Activated gamma-delta T cell (primary cell): Measurements from ENCODE around the gene KCNN3.

ENCODE experiments used
- DNase-seq: peaks from one replicate; lab custom pipeline; 2025; lab: John Stamatoyannopoulos, UW

KCNN3 gene

DNA sequence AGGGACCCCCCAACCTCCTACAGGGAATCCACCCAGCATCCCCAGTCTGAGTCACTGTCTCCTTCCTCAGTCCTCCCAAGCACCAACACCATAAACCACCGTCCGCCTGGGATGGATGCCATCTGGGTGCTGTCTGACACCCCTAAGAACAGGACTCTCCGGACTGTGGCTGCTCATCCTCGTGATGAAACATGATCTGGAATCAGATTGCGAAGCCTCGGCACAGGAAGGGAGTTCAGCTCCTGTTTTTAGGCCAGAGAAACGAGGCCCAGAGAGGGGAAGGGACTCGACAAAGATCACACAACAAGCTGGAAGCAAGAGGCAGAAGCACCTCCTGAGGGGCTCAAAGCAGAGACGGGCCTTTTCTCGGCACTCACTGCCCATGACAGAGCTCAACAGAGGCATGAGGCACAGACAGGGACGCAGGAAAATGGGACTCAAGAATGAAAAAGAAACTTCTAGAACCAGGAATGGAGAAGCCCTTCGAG, 8.4 kb downstream of the KCNN3 start:
- no peak for DNase-seq

DNA sequence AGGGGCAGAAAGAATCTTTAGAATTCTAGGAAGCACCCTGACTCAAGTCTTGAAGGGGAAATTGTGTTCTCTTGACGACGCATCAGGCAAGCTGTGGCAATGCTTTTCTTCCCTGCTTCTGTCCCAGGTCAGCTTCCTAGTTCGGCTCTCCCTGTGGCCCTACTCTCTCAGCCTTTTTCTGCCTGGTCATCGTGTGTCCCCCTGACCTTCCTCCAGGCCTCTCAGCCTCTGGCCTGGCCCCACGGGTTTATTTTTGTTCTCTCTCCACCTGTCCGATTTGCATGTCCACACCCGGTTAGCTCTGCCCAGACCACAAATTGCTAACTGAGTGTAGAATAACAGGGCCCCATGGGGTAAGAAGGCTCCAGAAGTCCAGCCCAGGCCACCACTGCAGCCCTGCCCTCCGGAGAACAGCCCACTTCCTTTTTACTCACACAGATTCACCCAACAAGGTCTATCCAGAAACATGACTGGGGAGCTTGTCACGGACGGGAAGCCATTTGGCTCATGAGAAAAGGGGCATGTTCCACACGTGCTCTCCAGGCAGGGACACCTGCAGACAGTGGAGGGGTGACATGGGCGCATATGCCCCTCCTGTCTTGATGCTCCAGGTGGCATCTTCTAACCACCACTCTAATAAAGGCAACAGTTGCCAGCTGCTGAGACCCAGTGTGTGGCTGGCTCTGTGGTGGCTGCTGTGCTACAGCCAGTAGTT, 9.8 kb downstream of the KCNN3 start:
- DNase-seq, result no peak

DNA sequence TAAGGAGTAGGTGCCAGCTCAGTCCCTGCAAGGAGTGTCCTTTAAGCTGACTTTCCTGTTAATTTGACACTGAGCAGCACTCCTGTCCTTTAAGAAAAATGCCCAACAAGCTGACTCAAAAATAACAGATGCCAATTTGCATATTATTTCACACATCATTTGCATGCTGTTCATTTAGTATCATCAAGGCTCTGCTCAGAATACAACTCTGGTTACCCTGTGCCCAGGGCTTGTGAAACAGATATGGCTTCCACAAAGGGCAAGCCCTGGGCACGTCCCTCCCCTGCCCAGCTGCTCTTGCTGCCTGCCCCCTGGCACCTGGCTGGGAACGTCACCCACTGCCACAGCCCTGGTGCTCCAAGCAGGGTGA, 10.3 kb downstream of the KCNN3 start:
- no peak for DNase-seq

DNA sequence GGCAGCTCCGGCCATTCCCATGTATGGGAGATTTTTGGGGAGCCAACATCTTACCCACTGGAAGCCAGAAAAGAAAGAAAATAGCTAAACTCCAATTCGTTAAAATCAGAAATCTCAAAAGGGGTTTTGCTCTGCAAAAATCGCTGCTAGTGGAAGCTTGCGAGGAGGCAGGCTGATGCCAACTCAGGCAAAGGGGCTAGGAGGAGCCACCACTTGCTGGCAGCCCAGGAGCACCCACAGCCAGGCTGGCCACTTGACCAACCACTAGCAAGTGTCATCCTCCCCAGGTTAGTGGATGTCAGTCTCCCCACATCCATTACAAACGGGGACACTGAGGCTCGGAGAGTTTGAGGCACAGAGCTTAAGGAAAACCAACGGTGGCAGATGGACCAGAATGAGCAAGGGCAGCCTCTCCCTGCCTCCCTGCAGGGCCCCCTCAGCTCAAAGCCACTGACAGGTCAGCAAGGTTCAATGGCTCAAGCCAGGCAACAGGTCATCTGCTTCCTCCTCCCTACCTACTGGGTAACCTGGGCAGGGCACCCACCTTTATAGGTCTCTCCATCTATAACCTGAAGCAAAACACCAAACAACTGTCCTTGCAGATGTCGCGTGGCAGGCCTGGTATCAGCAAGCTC, 10.8 kb downstream of the KCNN3 start:
- DNase-seq, result no peak

DNA sequence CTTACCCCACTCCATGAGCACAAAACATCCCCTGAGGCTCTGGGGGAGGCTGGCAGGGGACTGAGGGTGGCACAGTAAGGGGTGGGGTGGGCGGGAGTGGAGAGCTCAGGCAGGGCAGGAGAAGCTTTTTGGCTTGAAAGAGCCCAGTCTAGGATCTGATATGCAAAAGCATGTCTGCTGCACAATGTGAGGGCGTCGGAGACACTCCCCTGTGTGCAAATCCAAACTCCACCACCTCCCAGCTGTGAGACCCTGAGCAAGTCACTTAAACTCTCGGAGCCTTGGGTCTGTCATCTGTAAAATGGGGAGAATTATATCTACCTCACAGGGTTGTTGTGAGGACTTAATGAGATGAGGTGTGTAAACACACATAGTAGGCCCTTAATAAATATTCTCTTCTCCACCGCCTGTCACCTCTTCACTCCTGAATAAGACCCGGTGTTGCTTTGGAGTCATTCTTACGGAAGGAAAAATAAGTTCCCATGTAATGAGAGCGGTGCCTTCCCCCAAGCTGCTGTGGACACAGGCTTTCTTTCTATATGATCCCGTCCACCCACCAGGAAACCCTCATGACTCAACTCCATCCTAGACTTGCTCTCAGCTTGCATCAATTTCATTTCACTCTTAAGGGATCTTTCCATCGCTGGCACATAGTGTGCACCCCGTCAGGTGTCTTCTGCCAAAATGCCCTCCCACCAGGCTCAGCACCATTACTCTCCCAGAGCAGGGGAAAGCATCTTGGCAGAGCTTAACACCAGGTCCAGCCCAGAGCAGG, 12.5 kb downstream of the KCNN3 start:
- no peak for DNase-seq

DNA sequence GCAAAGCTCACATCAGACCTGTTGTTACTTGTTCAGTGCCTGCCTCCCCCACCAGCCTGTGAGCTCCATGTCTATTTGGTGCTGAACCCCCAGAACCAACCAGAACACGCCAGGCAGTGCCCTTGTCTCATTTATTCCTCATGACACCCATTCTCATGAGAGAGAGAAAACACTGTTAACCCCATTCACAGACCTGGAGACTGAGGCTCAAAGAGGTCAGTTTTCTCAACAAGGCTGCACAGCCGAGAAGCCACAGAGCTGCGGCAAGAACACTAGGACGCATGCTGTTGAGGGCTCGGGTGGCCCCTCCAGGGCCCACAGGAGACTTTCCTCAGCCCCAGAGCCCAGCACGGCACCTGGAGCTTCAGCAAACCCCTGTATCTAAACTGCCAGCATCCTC, 13.1 kb downstream of the KCNN3 start:
- no peak for DNase-seq

DNA sequence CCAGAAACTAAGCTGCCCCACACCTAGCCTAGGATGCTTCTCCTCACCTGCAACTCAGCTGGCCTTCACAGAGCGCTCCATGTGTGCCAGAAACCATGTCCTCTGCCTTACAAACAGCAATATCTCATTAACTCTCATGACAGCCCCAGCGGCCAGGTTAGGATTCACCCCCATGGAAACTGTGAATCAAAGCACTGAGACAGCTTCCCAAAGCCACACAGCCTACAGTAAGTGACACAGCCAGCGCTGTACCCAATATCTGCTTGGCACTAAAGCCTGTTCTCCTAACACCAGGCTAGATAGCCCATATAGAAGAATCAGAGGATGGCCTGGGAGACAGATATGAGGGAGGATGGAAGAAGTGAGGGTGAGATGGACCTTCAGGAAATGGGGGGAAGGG, 13.5 kb downstream of the KCNN3 start:
- no peak for DNase-seq

DNA sequence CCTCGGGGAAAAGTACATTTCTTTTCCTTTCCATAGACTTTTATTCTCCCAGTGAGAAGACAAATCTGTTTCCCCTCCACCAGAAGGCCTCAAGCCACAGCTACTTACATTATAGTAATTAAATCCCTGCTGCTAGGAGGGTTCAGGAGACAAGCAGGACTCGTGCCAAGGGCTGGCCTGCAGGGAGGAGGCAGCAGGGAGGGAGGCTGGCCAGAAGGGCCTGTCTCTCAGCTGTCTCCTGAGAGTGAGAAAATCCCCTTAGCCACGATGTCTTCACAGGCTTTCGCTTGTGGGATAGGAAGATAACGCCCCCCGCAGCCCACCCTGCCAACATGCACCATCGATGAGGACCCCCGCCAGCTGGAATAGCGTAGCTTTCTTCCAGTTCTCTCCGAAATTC, 14.0 kb downstream of the KCNN3 start:
- DNase-seq, result no peak

DNA sequence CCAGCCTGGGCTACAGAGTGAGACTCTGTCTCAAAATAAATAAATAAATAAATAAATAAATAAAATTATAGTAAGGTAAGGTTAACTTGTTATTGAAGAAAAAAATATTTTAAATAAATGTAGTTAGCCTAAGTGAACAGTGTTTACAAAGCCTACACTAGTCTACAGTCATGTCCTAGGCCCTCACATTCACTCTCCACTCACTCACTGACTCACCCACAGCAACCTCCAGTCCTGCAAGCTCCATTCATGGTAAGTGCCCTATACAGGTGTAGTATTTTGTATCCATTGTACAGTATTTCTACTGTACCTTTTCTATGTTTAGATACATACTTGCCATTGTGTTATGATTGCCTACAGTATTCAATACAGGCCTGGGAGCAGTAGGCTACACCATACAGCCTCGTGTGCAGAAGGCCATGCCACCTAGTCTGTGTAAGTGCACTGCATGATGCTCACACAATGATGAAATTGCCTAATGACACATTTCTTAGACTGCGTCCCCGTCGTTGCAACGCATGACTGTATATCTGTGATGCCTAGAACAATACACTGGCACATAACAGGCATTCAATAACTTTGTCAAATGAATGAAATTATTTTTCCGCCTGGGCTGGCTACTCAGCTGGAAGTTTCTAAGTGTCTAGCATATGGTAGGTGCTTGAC, 14.8 kb downstream of the KCNN3 start:
- no peak for DNase-seq

DNA sequence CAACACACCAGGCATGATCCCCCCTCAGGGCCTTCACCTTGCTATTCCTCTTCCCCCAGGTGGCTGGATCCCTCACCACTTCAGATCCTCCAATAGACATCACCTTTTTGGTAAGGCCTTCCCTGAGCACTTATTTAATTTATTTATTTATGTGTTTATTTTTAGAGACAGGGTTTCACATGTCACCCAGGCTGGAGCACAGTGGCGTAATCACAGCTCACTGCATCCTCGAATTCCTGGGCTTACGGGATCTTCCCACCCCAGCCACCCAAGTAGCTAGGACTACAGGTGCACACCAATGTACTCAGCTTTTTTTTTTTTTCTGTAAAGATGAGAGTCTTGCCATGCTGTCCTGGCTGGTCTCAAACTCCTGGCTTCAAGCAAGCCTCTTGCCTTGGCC, 17.2 kb downstream of the KCNN3 start:
- DNase-seq, result no peak

DNA sequence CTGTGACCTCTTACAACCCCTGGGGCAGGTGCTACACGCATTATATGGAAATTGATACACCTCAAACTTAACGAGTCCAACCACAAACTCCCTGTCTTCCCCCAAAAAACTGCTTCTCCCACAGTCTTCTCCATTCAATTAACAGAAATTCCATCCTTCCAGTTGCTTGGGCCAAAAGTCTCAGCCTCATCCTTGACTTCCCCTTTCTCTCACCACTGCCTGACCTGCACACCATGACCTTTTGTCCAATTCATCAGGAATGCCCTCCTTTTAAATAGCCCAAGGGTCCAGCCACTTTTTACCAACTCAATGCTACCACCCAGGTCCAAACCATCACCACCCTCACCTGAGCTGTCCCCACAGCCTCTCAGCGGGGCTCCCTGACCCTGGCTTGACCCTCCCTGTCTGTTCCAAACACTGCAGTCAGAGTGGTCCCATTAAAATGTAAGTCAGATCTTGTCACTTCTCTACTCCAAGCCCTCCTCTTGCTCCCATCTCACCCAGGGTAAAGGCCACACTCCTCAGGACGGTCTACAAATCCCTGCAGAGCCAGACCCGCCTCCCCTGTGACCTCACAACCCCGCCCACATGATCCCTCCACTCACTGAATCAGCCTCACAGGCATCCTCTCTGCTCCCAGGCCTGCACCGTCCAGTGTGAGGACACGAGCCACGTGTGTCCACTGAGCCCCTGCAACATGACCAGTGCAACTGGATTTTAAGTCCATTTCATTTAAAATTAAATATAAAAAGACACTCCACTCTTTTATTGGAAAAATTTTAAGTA, 18.5 kb downstream of the KCNN3 start:
- no peak for DNase-seq

DNA sequence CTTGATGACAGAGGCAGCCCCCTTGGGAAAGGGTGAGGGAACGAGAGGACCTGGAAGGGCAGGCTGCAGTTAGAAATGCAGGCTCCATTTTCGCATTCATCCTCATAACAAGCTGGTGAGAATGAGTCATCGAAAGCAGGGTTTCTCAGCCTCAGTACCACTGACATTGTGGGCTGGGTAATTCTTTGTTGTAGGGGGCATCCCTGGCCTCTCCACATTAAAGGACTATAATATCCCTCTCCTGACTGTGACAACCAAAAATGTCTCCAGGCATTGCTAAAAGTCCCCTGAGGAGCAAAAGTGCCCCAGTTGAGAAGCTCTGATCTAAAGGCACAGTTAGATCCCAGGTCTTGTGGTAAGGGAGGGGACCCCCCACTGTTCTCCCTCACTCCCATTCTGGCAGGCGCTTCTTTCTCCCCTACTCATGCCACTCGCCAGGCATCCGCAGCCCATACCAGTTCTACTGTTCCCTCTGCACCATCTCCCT, 20.4 kb downstream of the KCNN3 start:
- no peak for DNase-seq

DNA sequence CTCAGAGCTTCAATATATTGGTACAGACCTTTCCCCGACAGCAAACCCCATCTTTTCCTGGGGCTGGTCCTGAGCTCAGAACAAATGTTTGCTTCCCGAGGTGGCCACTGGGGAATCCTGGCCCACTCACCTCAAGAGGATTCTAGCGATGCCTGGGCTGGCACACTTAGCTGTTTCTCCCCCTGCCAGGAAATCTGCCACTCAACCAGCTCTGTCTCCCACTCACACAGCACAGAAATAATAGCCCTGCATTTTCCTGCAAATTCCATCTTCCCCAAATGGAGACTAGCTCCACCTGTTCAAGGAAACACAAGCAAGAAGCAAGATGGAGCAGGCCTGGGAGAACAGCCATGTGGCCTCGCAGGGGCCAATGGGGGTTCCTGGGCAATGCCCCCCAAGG, 21.1 kb downstream of the KCNN3 start:
- no peak for DNase-seq

DNA sequence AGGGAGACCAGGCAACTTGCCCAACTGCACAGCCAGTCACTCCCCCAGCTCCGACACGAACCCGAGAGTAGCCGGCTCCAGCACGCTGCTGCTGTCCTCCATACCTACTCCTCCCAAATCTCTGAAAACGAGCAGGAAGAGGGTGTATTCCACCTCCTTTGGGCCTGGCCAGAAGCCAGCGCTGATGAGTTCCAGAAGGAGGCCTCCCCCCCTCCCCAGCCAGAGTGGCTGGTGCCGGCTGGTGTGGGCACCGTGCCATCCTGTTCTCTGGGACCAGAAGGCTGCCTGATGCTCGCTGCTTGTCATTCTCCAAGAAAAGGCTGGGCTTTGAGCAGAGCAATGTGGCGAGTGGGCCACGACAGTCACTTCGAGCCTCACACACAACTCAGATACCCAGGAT, 22.2 kb downstream of the KCNN3 start:
- no peak for DNase-seq

DNA sequence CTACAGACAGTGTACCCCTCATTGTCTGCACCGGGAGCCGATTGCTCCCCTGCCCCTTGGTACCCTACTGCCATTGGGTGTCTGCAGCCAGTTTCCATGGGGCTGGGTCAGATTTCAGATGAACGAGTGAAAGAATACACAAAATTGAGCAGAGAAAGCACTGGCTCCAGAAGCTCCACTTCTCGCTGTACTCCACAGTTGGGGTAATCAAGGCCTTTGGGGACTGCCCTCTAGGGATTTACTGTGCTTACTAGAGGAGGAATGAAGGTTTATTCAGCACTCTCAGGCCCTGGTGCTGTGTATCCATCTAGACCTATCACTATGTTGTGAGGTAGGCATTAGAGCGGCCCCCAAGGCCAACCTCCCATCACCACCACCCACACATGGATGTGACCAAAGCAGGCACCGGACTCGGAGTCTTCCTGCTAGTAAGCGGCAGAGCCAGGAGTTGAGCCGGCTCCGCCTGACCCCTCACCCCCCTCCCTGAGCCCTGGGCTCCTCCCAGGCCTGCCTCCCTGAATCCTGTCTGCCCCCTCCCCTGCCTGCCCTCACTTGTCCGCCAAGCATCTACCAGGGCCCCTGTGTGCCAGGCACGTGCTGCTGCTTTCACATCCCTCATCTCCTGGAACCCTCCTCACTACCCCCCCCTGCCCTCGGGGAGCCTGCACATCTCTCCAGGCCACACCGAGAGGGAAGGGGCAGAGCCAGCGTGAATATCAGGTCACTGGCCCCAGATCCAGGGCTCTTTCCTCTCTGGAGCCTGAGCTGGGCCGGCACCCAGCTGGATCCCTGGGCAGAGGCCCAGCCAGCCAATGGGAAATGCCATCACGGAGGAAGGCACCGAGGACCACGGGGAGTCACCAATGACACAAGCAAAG, 23.3 kb downstream of the KCNN3 start:
- no peak for DNase-seq

DNA sequence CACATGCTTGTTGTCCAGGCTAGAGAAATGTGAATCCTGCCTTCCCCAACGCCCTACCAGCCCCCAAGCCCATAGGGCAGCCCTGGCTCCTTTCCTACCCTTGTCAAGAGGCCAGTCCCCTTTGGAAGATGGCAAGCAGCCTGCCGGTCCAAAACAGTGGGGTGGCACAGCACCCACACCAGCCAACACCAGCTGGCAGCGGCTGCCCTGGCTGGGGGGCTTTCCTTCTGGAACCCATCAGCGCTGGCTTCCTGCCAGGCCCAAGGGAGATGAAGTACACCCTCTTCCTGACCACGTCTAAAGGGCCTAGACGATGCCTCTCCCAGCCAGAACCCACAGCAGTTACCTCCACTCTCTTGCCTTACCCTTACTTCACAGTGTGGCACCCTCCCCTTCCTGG, 24.2 kb downstream of the KCNN3 start:
- no peak for DNase-seq

DNA sequence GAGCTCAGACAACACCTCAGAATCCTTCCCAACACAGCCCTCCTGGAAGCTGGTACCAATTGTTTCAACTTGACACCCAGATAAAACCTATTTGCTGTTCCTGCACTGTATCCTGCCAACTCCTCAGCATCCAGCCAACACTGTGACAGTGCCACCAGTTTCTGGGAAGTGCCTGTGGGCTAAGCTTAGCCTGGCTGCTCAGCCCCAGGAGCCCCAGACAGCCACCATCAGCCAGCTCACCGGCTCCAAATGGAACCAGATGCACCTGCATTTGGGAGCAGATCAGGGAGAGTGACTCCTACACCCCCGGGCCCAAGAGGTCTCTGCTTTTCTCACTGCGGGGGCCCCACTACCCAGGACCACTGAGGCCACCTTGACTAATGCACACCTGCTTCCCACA, 24.9 kb downstream of the KCNN3 start:
- DNase-seq, result no peak

DNA sequence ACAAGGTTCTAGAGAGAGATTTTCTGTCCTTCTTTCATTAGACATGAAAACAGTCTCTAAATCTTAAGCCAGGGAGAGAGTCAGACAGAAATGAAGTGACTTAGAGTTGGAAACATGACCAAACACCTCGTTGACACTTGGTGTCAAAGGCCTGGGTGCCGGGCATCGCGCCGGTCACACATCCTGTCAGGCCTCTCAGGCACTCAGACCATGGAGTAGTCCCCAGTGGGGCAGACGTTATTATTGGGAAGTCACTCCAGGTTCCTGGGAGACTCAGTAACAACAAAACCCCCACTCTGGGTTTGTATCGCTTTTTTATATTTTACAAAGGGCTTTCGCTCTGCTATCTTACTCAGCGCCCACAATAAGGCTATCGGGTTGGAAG, 25.8 kb downstream of the KCNN3 start:
- DNase-seq, result no peak

DNA sequence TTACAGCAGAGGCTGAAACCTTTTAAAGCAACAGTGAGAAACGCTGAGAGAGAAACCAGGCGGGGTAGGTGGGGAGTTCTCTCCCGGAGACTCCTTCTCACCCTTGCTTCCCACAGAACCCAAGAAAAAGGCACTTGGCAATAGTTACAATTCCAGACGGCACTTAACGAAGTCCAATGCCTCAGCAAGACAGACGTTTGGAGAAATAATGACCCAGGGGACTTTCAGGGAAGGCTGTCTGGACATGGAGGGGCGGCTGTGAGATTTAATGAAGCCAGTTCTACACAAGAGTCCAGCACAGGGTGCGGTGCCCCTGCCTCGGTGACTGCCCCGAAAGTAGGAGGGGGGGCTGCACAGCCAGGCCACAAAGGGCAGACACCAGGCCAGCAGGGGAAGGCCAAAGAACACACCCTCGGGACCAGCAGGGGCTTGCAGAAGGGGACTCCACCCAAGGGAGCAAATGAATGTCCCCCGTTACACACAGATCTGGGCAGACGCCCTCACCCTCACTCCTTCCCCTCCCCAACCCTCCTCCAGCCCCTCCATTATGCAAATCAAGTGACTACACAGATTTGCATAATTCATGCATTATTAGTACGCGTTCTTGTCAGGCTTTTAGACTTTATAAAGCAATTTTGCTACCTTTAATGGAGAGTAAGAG, 26.3 kb downstream of the KCNN3 start:
- DNase-seq, result no peak

DNA sequence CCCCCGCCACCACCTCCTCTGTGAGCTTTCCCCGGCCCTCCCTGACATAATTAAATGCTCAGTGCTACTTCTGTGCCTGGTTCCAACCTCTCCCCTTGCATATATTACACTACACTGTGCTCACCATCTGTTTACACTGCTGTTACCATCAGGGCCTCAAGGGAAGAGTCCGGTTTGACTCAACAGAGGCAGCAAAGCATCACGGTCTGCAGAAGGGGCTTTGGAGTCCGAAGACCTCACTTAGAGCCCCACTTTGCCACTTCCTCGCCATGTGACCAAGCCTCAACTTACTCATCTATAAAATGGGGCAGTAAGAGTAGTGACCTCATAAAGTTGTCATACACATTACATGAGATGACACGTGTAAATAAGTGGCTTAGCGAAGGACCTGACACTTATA, 27.4 kb downstream of the KCNN3 start:
- no peak for DNase-seq
